HepG2 (cell line): ENCODE measurements around the gene AP1G1. TPM values are rescaled to one million over a fixed set of nuclear protein-coding genes. Genes with fewer than 3 reads are reported as not detected.

Experiments
- ATF4 ChIP-seq, 2 experiments: fragments of 450-650 bp in 1 of 2; sonication (generic) in 1 of 2; formaldehyde crosslinking; IDR thresholded peaks; 2 replicates each; pipeline versions ENCODE4 v1.5.0 to v1.8.0; 2020 to 2022; ENCODE audit warnings: mild to moderate bottlenecking in 1 of 2, missing genetic modification reagents in 1 of 2
- CEBPB ChIP-seq: IDR thresholded peaks from 2 replicates; pipeline ENCODE4 v1.6.1; 2011; ENCODE audit warnings: low read depth, low read length, improper control_type of control experiment, borderline replicate concordance
- FOXP1 ChIP-seq, 2 experiments: fragments of 450-650 bp in 1 of 2; IDR thresholded peaks; 2 replicates each; pipeline ENCODE4 v1.6.1; 2017 to 2018; ENCODE audit warnings: antibody characterized with exemption in 1 of 2
- HOXA9 ChIP-seq: sonication (generic); formaldehyde crosslinking; IDR thresholded peaks from 2 replicates; pipeline ENCODE4 v1.8.1; 2022; ENCODE audit warnings: missing genetic modification reagents, mild to moderate bottlenecking, moderate library complexity, borderline replicate concordance
- JUND ChIP-seq: sonication (generic); formaldehyde crosslinking; IDR thresholded peaks from 2 replicates; pipeline ENCODE4 v1.8.0; 2022; ENCODE audit warnings: mild to moderate bottlenecking, missing genetic modification reagents
- NCOA2 ChIP-seq: sonication (generic); formaldehyde crosslinking; IDR thresholded peaks from 2 replicates; pipeline ENCODE4 v1.8.0; 2022; ENCODE audit warnings: inconsistent platforms
- RXRB ChIP-seq: IDR thresholded peaks from 2 replicates; pipeline ENCODE4 v1.6.1; 2016; ENCODE audit warnings: borderline replicate concordance, missing genetic modification reagents, missing compliant biosample characterization
- SYNCRIP ChIP-seq: fragments of 200-400 bp; formaldehyde crosslinking; IDR thresholded peaks from 2 replicates; pipeline ENCODE4 v1.6.1; 2018; ENCODE audit warnings: mild to moderate bottlenecking, low read depth, low read length; ENCODE audit not compliant: insufficient read depth
- TRAFD1 ChIP-seq: sonication (generic); formaldehyde crosslinking; IDR thresholded peaks from 2 replicates; pipeline ENCODE4 v1.5.1; 2020; ENCODE audit warnings: missing genetic modification reagents, mild to moderate bottlenecking, borderline replicate concordance
- TSC22D2 ChIP-seq: sonication (generic); formaldehyde crosslinking; IDR thresholded peaks from 2 replicates; pipeline ENCODE4 v1.5.1; 2020; ENCODE audit warnings: missing genetic modification reagents, mild to moderate bottlenecking, borderline replicate concordance
- polyA plus RNA-seq, 8 experiments: library from polyadenylated mRNA; depleted of rRNA in 3 of 8; stranded (reverse) in 7 of 8; unstranded in 1 of 8; fragments of >200 nt; fragmentation: Illumina TruSeq in 4 of 8; extraction: Trizol in 4 of 8; gene quantifications; 2 replicates each; pipeline versions ENCODE4 v1.2.1 to v1.2.3, GENCODE V29; 2011 to 2016; ENCODE audit warnings: low read depth in 4 of 8, missing spikeins in 1 of 8, mixed read lengths in 1 of 8; ENCODE audit not compliant: insufficient read depth in 1 of 8
- total RNA-seq, 5 experiments: library from RNA; depleted of rRNA; stranded (reverse); fragments of >200 nt; fragmentation: Illumina TruSeq; extraction: Trizol; gene quantifications; 2 replicates each; pipeline ENCODE4 v1.2.3, GENCODE V29; 2016; ENCODE audit warnings: low read depth in 1 of 5
- TF ChIP-seq, protein P1 (sequence below): sonication (generic); formaldehyde crosslinking; IDR thresholded peaks from 2 replicates; pipeline ENCODE4 v1.5.0; 2020; ENCODE audit warnings: mild to moderate bottlenecking, missing genetic modification reagents
- TF ChIP-seq, protein P2 (sequence below): sonication (generic); formaldehyde crosslinking; IDR thresholded peaks from 2 replicates; pipeline ENCODE4 v1.4.0; 2020; ENCODE audit warnings: missing genetic modification reagents
- TF ChIP-seq, protein P3 (sequence below): sonication (generic); formaldehyde crosslinking; IDR thresholded peaks from 2 replicates; pipeline ENCODE4 v1.4.0; 2020; ENCODE audit warnings: missing genetic modification reagents, borderline replicate concordance
- TF ChIP-seq, protein P4 (sequence below): sonication (generic); formaldehyde crosslinking; conservative IDR thresholded peaks from 2 replicates; pipeline ENCODE4 v1.4.0; 2020; ENCODE audit warnings: missing genetic modification reagents

The AP1G1 gene
- total and polyA plus RNA-seq, 2 of the 13 experiments (the other 11 are each of a cell fraction or from before 2014, with no cell fraction given) = 62.2 to 66.2 TPM

DNA sequence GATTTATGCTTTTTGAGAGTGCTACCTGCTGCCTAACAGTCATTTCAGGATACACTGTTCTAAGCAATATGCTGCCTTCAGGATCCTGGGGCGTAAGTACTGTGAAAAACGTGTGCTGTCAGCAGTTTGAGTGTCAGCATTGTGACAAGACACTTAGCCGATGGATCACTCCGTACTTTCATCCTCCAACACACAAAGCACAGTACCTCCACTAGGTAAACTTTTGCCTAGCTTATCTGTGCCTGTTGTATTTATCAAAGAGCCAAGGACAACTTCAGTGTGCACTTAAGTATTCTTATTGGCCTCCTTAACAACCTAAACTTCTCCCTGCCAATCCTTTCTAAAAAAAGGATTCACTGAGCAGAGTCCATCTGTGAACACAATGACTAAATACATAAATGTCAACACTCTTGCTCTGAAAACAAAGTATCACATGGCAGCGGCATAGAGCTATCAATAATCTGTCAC is 50.3 kb downstream of the AP1G1 start (continued):
- TF ChIP-seq, protein P1, sequence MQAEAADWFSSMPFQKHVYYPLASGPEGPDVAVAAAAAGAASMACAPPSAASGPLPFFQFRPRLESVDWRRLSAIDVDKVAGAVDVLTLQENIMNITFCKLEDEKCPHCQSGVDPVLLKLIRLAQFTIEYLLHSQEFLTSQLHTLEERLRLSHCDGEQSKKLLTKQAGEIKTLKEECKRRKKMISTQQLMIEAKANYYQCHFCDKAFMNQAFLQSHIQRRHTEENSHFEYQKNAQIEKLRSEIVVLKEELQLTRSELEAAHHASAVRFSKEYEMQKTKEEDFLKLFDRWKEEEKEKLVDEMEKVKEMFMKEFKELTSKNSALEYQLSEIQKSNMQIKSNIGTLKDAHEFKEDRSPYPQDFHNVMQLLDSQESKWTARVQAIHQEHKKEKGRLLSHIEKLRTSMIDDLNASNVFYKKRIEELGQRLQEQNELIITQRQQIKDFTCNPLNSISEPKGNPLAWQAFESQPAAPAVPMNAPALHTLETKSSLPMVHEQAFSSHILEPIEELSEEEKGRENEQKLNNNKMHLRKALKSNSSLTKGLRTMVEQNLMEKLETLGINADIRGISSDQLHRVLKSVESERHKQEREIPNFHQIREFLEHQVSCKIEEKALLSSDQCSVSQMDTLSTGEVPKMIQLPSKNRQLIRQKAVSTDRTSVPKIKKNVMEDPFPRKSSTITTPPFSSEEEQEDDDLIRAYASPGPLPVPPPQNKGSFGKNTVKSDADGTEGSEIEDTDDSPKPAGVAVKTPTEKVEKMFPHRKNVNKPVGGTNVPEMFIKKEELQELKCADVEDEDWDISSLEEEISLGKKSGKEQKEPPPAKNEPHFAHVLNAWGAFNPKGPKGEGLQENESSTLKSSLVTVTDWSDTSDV (CRISPR knock-in tag) = no peak
- no peak for TF ChIP-seq JUND (CRISPR knock-in tag)
- TF ChIP-seq CEBPB = no peak
- no peak for TF ChIP-seq TSC22D2 (CRISPR knock-in tag)
- TF ChIP-seq, protein P2, sequence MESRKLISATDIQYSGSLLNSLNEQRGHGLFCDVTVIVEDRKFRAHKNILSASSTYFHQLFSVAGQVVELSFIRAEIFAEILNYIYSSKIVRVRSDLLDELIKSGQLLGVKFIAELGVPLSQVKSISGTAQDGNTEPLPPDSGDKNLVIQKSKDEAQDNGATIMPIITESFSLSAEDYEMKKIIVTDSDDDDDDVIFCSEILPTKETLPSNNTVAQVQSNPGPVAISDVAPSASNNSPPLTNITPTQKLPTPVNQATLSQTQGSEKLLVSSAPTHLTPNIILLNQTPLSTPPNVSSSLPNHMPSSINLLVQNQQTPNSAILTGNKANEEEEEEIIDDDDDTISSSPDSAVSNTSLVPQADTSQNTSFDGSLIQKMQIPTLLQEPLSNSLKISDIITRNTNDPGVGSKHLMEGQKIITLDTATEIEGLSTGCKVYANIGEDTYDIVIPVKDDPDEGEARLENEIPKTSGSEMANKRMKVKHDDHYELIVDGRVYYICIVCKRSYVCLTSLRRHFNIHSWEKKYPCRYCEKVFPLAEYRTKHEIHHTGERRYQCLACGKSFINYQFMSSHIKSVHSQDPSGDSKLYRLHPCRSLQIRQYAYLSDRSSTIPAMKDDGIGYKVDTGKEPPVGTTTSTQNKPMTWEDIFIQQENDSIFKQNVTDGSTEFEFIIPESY (CRISPR knock-in tag) = no peak
- TF ChIP-seq FOXP1 (IDR thresholded peaks at IDR 0.05) = peak; percentile 32; the same call in 1 of the 2 replicates
- peak; percentile 61 for TF ChIP-seq FOXP1 (CRISPR knock-in tag; IDR thresholded peaks at IDR 0.05)
- TF ChIP-seq, protein P3, sequence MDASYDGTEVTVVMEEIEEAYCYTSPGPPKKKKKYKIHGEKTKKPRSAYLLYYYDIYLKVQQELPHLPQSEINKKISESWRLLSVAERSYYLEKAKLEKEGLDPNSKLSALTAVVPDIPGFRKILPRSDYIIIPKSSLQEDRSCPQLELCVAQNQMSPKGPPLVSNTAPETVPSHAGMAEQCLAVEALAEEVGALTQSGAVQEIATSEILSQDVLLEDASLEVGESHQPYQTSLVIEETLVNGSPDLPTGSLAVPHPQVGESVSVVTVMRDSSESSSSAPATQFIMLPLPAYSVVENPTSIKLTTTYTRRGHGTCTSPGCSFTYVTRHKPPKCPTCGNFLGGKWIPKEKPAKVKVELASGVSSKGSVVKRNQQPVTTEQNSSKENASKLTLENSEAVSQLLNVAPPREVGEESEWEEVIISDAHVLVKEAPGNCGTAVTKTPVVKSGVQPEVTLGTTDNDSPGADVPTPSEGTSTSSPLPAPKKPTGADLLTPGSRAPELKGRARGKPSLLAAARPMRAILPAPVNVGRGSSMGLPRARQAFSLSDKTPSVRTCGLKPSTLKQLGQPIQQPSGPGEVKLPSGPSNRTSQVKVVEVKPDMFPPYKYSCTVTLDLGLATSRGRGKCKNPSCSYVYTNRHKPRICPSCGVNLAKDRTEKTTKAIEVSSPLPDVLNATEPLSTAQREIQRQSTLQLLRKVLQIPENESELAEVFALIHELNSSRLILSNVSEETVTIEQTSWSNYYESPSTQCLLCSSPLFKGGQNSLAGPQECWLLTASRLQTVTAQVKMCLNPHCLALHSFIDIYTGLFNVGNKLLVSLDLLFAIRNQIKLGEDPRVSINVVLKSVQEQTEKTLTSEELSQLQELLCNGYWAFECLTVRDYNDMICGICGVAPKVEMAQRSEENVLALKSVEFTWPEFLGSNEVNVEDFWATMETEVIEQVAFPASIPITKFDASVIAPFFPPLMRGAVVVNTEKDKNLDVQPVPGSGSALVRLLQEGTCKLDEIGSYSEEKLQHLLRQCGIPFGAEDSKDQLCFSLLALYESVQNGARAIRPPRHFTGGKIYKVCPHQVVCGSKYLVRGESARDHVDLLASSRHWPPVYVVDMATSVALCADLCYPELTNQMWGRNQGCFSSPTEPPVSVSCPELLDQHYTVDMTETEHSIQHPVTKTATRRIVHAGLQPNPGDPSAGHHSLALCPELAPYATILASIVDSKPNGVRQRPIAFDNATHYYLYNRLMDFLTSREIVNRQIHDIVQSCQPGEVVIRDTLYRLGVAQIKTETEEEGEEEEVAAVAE (CRISPR knock-in tag) = 0 out of 2 replicates have a peak, but pooled peaks have one; percentile 38
- TF ChIP-seq NCOA2 = 0 out of 2 replicates have a peak, but pooled peaks have one; percentile 33
- TF ChIP-seq RXRB (CRISPR knock-in tag) = no peak
- no peak for TF ChIP-seq TRAFD1 (CRISPR knock-in tag)
- TF ChIP-seq, protein P4, sequence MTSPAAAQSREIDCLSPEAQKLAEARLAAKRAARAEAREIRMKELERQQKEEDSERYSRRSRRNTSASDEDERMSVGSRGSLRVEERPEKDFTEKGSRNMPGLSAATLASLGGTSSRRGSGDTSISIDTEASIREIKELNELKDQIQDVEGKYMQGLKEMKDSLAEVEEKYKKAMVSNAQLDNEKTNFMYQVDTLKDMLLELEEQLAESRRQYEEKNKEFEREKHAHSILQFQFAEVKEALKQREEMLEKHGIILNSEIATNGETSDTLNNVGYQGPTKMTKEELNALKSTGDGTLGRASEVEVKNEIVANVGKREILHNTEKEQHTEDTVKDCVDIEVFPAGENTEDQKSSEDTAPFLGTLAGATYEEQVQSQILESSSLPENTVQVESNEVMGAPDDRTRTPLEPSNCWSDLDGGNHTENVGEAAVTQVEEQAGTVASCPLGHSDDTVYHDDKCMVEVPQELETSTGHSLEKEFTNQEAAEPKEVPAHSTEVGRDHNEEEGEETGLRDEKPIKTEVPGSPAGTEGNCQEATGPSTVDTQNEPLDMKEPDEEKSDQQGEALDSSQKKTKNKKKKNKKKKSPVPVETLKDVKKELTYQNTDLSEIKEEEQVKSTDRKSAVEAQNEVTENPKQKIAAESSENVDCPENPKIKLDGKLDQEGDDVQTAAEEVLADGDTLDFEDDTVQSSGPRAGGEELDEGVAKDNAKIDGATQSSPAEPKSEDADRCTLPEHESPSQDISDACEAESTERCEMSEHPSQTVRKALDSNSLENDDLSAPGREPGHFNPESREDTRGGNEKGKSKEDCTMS (CRISPR knock-in tag) = no peak
- no peak for TF ChIP-seq HOXA9 (CRISPR knock-in tag)
- no peak for TF ChIP-seq ATF4 (CRISPR knock-in tag; IDR thresholded peaks at IDR 0.05)
- no peak for TF ChIP-seq SYNCRIP
